AG10803 (cell line): Measurements from ENCODE around the gene EBF4.

ENCODE experiments used
- DNase-seq: peaks from one replicate; pipeline ENCODE4 v3.0.0; 2010; ENCODE audit warnings: low read depth
- H3K4me3 ChIP-seq: 2 replicates; pipeline ENCODE4 v1.5.1; 2011; ENCODE audit warnings: mild to moderate bottlenecking, low read length, control low read depth
- CTCF ChIP-seq: conservative IDR thresholded peaks from 2 replicates; pipeline ENCODE4 v1.5.1; 2011; ENCODE audit warnings: mild to moderate bottlenecking, low read length, control low read depth, inconsistent platforms

The EBF4 gene

GRCh38 chr20:2745936-2746635 is 53.5 kb downstream of the EBF4 start:
- TF ChIP-seq CTCF, result no peak
- DNase-seq, result no peak
- H3K4me3 ChIP-seq, result no peak overlapping the region

DNA sequence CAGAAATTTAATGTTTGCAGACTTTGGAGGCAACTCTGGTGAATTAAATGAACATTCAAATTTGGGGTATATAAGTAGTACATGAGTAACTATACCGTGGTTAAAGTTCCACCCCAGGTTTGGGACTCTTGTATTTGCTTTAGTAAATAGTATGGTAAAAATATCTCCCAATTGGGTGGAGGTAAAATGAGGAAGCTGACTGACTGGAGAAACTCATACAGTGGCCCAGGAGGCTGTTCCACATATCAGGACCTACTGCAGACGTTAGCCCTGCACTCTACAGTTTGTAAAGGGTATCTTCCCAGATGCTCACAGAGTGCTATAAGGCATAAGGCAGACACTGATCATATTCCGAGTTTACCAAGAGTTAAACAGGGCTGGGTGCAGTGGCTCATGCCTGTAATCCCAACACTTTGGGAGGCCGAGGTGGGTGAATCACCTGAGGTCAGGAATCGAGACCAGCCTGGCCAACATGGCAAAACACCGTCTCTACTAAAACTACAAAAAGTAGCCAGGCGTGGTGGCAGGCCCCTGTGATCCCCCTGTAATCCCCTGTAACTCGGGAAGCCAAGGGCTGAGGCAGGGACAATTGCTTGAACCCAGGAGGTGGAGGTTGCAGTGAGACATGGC is 54.2 kb downstream of the EBF4 start:
- TF ChIP-seq CTCF, result no peak
- no peak for DNase-seq
- no peak overlapping the region for H3K4me3 ChIP-seq

GRCh38 chr20:2747676-2748235 is 55.2 kb downstream of the EBF4 start:
- no peak overlapping the region for H3K4me3 ChIP-seq
- no peak for TF ChIP-seq CTCF
- DNase-seq, result no peak

- no peak for TF ChIP-seq CTCF
- no peak for DNase-seq
- H3K4me3 ChIP-seq, result no peak overlapping the region
Measured at GRCh38 chr20:2748551-2749342, 56.2 kb downstream of the EBF4 start.

DNA sequence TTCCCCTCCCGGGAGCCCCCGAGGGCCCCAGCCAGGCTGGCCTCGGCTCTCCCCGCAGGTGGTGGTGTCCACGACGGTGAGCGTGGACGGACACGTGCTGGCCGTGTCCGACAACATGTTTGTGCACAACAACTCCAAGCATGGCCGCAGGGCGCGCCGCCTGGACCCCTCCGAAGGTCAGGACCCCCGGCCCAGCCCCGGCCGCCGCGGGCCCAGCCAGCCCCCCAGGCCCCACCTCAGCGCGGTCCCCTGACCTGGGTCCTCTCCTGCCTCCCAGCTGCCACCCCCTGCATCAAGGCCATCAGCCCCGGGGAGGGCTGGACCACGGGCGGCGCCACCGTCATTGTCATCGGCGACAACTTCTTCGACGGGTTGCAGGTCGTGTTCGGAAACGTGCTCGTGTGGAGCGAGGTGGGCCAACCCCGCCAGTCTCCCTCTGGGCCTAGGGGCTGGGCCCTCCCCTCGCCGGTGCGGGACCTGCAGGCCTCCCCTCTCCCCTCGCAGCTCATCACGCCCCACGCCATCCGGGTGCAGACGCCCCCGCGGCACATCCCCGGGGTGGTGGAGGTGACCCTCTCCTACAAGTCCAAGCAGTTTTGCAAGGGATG is 56.9 kb downstream of the EBF4 start:
- no peak for DNase-seq
- no peak for TF ChIP-seq CTCF
- no peak overlapping the region for H3K4me3 ChIP-seq

GRCh38 chr20:2749951-2750490 is 57.4 kb downstream of the EBF4 start:
- H3K4me3 ChIP-seq, result no peak overlapping the region
- no peak for TF ChIP-seq CTCF
- DNase-seq, result no peak
